BLaER1 (cell line): ENCODE measurements around the gene ALDH3B2.

Source experiments
- H3K27ac ChIP-seq: shearing (Covaris generic); formaldehyde crosslinking; 2 replicates; pipeline ENCODE4 v1.8.1; 2022
- H3K27me3 ChIP-seq: shearing (Covaris generic); formaldehyde crosslinking; 2 replicates; pipeline ENCODE4 v1.8.1; 2022
- H3K36me3 ChIP-seq: shearing (Covaris generic); formaldehyde crosslinking; 2 replicates; pipeline ENCODE4 v1.8.1; 2022
- H3K4me1 ChIP-seq: shearing (Covaris generic); formaldehyde crosslinking; 2 replicates; pipeline ENCODE4 v1.8.1; 2022
- H3K4me2 ChIP-seq: shearing (Covaris generic); formaldehyde crosslinking; 2 replicates; pipeline ENCODE4 v1.8.1; 2022
- H3K4me3 ChIP-seq: shearing (Covaris generic); formaldehyde crosslinking; 2 replicates; pipeline ENCODE4 v1.8.1; 2022
- H3K9ac ChIP-seq: shearing (Covaris generic); formaldehyde crosslinking; 2 replicates; pipeline ENCODE4 v1.8.1; 2022
- H3K9me3 ChIP-seq: shearing (Covaris generic); formaldehyde crosslinking; 2 replicates; pipeline ENCODE4 v1.8.1; 2022
- H4K20me1 ChIP-seq: shearing (Covaris generic); formaldehyde crosslinking; 2 replicates; pipeline ENCODE4 v1.8.1; 2022
- Cebpa-rat ChIP-seq: shearing (Covaris generic); IDR thresholded peaks from 2 replicates; pipeline ENCODE4 v1.8.1; 2022

Gene ALDH3B2

GRCh38 chr11:67700548-67701262, 26.3 kb upstream of the ALDH3B2 start:
- peak; percentile 3; the same call in 1 of the 2 replicates for TF ChIP-seq Cebpa-rat
- no peaks in the 10 kb centered on the region for H3K27me3 ChIP-seq
- no peak overlapping the region for H3K9ac ChIP-seq

GRCh38 chr11:67700141-67700540, 25.7 kb upstream of the ALDH3B2 start:
- no peak overlapping the region for H3K27ac ChIP-seq

More at GRCh38 chr11:67700548-67701262, 26.3 kb upstream of the ALDH3B2 start:
- Histone ChIP-seq H4K20me1 (no peaks in the 10 kb centered on the region), H3K4me3 (no peak overlapping the region), H3K4me2 (no peak overlapping the region), H3K4me1 (no peaks in the 10 kb centered on the region), H3K36me3 (no peaks in the 10 kb centered on the region), H3K27ac (no peak overlapping the region), H3K9me3 (peaks cover 12% of the 10 kb centered on the region)

GRCh38 chr11:67699521-67699920, 25.1 kb upstream of the ALDH3B2 start:
- no peaks in the 10 kb centered on the region for H3K36me3 ChIP-seq
- no peaks in the 10 kb centered on the region for H3K4me1 ChIP-seq
- H4K20me1 ChIP-seq: no peaks in the 10 kb centered on the region
- H3K4me2 ChIP-seq: no peak overlapping the region
- no peak for TF ChIP-seq Cebpa-rat
- H3K27ac ChIP-seq: no peak overlapping the region
- H3K27me3 ChIP-seq: no peaks in the 10 kb centered on the region
- no peak overlapping the region for H3K9ac ChIP-seq
- peaks cover 12% of the 10 kb centered on the region for H3K9me3 ChIP-seq
- no peak overlapping the region for H3K4me3 ChIP-seq

More at GRCh38 chr11:67700141-67700540, 25.7 kb upstream of the ALDH3B2 start:
- no peak overlapping the region for H3K9ac ChIP-seq
- no peaks in the 10 kb centered on the region for H3K36me3 ChIP-seq
- H3K4me1 ChIP-seq: no peaks in the 10 kb centered on the region
- TF ChIP-seq Cebpa-rat: peak; percentile 39; the same call in 1 of the 2 replicates
- no peaks in the 10 kb centered on the region for H4K20me1 ChIP-seq
- no peak overlapping the region for H3K4me2 ChIP-seq
- H3K9me3 ChIP-seq: peaks cover 12% of the 10 kb centered on the region
- no peak overlapping the region for H3K4me3 ChIP-seq
- no peaks in the 10 kb centered on the region for H3K27me3 ChIP-seq

- Histone ChIP-seq H3K27ac (no peak overlapping the region), H3K9me3 (peaks cover 12% of the 10 kb centered on the region), H3K36me3 (no peaks in the 10 kb centered on the region), H3K9ac (no peak overlapping the region), H3K27me3 (no peaks in the 10 kb centered on the region), H3K4me2 (no peak overlapping the region), H4K20me1 (no peaks in the 10 kb centered on the region), H3K4me1 (no peaks in the 10 kb centered on the region), H3K4me3 (no peak overlapping the region)
- no peak for TF ChIP-seq Cebpa-rat
Measured at GRCh38 chr11:67698247-67698646, 23.8 kb upstream of the ALDH3B2 start.

- Histone ChIP-seq H3K36me3 (no peaks in the 10 kb centered on the region), H3K4me2 (no peak overlapping the region), H3K27me3 (no peaks in the 10 kb centered on the region), H3K4me3 (no peak overlapping the region), H3K9me3 (peaks cover 12% of the 10 kb centered on the region), H3K4me1 (no peaks in the 10 kb centered on the region), H3K27ac (no peak overlapping the region), H4K20me1 (no peaks in the 10 kb centered on the region), H3K9ac (no peak overlapping the region)
- no peak for TF ChIP-seq Cebpa-rat
Measured at GRCh38 chr11:67697846-67698245, 23.4 kb upstream of the ALDH3B2 start.

GRCh38 chr11:67696998-67697397, 22.6 kb upstream of the ALDH3B2 start:
- Histone ChIP-seq H4K20me1 (no peaks in the 10 kb centered on the region), H3K27me3 (no peaks in the 10 kb centered on the region), H3K4me3 (no peak overlapping the region), H3K27ac (no peak overlapping the region), H3K9me3 (peaks cover 12% of the 10 kb centered on the region), H3K9ac (no peak overlapping the region), H3K4me1 (no peaks in the 10 kb centered on the region), H3K4me2 (no peak overlapping the region), H3K36me3 (no peaks in the 10 kb centered on the region)
- no peak for TF ChIP-seq Cebpa-rat

- Histone ChIP-seq H3K27ac (no peak overlapping the region), H4K20me1 (no peaks in the 10 kb centered on the region), H3K27me3 (no peaks in the 10 kb centered on the region), H3K9ac (no peak overlapping the region), H3K4me2 (no peak overlapping the region), H3K4me1 (peaks cover 7% of the 10 kb centered on the region), H3K36me3 (no peaks in the 10 kb centered on the region), H3K4me3 (no peak overlapping the region), H3K9me3 (peaks cover 12% of the 10 kb centered on the region)
- TF ChIP-seq Cebpa-rat: no peak
Measured at GRCh38 chr11:67695606-67696005, 21.2 kb upstream of the ALDH3B2 start.

GRCh38 chr11:67694875-67695555, 20.6 kb upstream of the ALDH3B2 start:
- Histone ChIP-seq H3K4me2 (no peak overlapping the region), H3K9me3 (peaks cover 12% of the 10 kb centered on the region), H3K4me3 (no peak overlapping the region), H3K27ac (no peak overlapping the region), H3K9ac (no peak overlapping the region), H3K4me1 (peaks cover 13% of the 10 kb centered on the region), H3K27me3 (no peaks in the 10 kb centered on the region), H4K20me1 (no peaks in the 10 kb centered on the region), H3K36me3 (no peaks in the 10 kb centered on the region)
- TF ChIP-seq Cebpa-rat: no peak

- Histone ChIP-seq H3K4me1 (peaks cover 17% of the 10 kb centered on the region), H3K9me3 (no peaks in the 10 kb centered on the region), H3K9ac (no peak overlapping the region), H3K4me2 (peak overlapping the region; percentile 35), H4K20me1 (no peaks in the 10 kb centered on the region), H3K36me3 (no peaks in the 10 kb centered on the region), H3K27me3 (no peaks in the 10 kb centered on the region), H3K27ac (no peak overlapping the region), H3K4me3 (no peak overlapping the region)
- no peak for TF ChIP-seq Cebpa-rat
Measured at GRCh38 chr11:67691149-67691548, 16.7 kb upstream of the ALDH3B2 start.

GRCh38 chr11:67689178-67689577, 14.8 kb upstream of the ALDH3B2 start:
- Histone ChIP-seq H3K4me3 (no peak overlapping the region), H3K9ac (no peak overlapping the region), H3K9me3 (no peaks in the 10 kb centered on the region), H3K36me3 (no peaks in the 10 kb centered on the region), H3K4me1 (peaks cover 34% of the 10 kb centered on the region), H3K27me3 (no peaks in the 10 kb centered on the region), H4K20me1 (no peaks in the 10 kb centered on the region), H3K27ac (no peak overlapping the region), H3K4me2 (no peak overlapping the region)
- no peak for TF ChIP-seq Cebpa-rat
